ENCODE measurements around the gene PHF21A. TPM values are rescaled to one million over a fixed set of nuclear protein-coding genes. Genes with fewer than 3 reads are reported as not detected.

PHF21A gene
- total RNA-seq, 1 donor from 2014 or later, result 3.4 TPM

DNA sequence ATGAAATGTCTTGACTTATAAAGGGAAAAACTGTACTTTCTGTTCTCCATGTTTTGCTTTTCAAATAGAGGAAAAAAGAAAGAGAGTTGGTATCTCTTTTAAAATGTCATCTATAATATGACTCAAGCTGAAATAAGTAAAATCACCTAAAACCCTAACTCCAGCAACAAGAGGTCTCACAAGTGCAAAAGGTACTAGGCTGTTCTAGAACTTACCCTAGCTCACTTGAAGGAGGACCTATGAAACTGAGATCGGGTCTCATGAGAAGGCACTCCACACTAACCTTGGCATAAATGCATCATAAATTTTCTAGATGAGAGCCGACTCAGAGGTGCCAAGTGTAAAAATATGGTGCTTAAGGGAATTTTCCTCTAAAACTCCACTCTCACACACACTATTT is 63.8 kb downstream of the PHF21A start:
- H3K27me3 ChIP-seq (ENCODE audit: control insufficient read depth, insufficient read depth, low read length), result no peaks in the 10 kb centered on the region
- FAIRE-seq (no peak), DNase-seq (ENCODE audit: low read depth) (no peak)
- TF ChIP-seq, protein P1, sequence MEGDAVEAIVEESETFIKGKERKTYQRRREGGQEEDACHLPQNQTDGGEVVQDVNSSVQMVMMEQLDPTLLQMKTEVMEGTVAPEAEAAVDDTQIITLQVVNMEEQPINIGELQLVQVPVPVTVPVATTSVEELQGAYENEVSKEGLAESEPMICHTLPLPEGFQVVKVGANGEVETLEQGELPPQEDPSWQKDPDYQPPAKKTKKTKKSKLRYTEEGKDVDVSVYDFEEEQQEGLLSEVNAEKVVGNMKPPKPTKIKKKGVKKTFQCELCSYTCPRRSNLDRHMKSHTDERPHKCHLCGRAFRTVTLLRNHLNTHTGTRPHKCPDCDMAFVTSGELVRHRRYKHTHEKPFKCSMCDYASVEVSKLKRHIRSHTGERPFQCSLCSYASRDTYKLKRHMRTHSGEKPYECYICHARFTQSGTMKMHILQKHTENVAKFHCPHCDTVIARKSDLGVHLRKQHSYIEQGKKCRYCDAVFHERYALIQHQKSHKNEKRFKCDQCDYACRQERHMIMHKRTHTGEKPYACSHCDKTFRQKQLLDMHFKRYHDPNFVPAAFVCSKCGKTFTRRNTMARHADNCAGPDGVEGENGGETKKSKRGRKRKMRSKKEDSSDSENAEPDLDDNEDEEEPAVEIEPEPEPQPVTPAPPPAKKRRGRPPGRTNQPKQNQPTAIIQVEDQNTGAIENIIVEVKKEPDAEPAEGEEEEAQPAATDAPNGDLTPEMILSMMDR (IDR thresholded peaks at IDR 0.05; ENCODE audit: insufficient read depth, low read length, severe bottlenecking), result no peak
- H3K4me3 ChIP-seq (ENCODE audit: low read depth, low read length), result no peak overlapping the region
- H3K36me3 ChIP-seq (ENCODE audit: control insufficient read depth, insufficient read depth, low read length), result no peaks in the 10 kb centered on the region

DNA sequence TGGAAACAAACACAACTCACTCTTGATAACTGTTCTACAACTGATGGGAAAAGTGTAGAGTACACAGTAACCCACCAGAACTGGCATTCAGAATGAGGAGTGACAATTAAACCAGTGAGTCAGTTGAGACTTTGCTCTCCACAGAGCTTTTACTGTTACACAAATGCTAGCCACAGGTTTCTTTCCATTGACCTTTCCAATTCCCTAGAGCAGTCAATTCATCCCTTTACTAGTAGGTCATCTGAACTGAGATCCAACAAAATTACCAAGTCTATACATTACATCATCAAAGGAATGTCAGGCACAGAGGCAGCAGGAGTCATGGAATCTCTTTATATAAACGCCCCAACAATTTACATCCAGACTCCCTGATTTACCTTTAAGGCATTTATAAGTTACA is 65.9 kb downstream of the PHF21A start:
- FAIRE-seq (no peak), DNase-seq (ENCODE audit: low read depth) (no peak)
- no peaks in the 10 kb centered on the region for H3K36me3 ChIP-seq (ENCODE audit: control insufficient read depth, insufficient read depth, low read length)
- no peak overlapping the region for H3K4me3 ChIP-seq (ENCODE audit: low read depth, low read length)
- TF ChIP-seq, protein P1 (IDR thresholded peaks at IDR 0.05; ENCODE audit: insufficient read depth, low read length, severe bottlenecking), result no peak
- H3K27me3 ChIP-seq (ENCODE audit: control insufficient read depth, insufficient read depth, low read length), result no peaks in the 10 kb centered on the region

- no peak overlapping the region for H3K4me3 ChIP-seq (ENCODE audit: low read depth, low read length)
- H3K27me3 ChIP-seq (ENCODE audit: control insufficient read depth, insufficient read depth, low read length), result no peaks in the 10 kb centered on the region
- no peaks in the 10 kb centered on the region for H3K36me3 ChIP-seq (ENCODE audit: control insufficient read depth, insufficient read depth, low read length)
- no peak for FAIRE-seq
- no peak for DNase-seq (ENCODE audit: low read depth)
- TF ChIP-seq, protein P1 (IDR thresholded peaks at IDR 0.05; ENCODE audit: insufficient read depth, low read length, severe bottlenecking), result no peak
Observed at GRCh38 chr11:46051102-46051501, 70.2 kb downstream of the PHF21A start.

DNA sequence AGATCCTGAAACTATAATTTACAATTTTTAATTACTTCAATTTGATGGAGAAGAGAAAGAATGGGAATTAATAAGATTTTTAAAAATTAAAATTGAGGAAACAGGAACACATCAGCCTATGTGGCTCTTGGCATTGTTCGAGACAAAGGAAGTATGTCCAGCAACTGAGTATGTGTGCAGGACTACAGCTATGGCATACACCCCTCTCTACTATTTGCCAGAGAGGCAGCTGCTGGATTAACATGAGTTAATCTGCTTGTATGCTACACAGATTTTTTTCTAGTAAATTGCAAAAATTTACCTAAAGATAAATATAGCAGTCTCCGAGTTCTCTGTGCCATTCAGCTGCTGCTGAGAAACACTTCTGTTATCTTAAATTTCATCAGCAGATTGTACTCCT is 70.6 kb downstream of the PHF21A start:
- no peak for DNase-seq (ENCODE audit: low read depth)
- H3K27me3 ChIP-seq (ENCODE audit: control insufficient read depth, insufficient read depth, low read length), result no peaks in the 10 kb centered on the region
- no peaks in the 10 kb centered on the region for H3K36me3 ChIP-seq (ENCODE audit: control insufficient read depth, insufficient read depth, low read length)
- TF ChIP-seq, protein P1 (IDR thresholded peaks at IDR 0.05; ENCODE audit: insufficient read depth, low read length, severe bottlenecking), result no peak
- H3K4me3 ChIP-seq (ENCODE audit: low read depth, low read length), result no peak overlapping the region
- FAIRE-seq, result no peak

DNA sequence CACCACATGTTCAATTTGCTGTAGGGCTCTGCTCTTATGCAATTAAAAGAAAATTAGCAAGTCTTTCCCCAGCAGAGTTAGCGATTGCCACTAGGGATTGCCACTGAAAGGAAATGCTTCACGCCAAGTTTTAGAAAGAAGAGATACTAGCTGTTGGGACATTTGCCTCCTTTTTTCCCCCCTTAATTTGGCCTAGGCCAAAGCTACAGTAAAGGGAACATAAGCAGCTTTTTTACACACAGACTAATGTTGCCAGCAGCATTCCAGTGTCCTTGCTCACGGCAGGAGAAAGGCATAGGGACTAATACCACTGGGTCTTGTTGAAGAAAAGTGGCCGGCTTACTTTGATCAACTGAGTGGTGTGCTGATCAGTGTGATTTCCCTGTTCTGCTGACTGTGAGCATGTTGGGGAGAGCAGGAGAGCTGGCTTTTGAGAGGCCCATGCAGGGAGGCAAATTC is 71.2 kb downstream of the PHF21A start:
- TF ChIP-seq, protein P1 (IDR thresholded peaks at IDR 0.05; ENCODE audit: insufficient read depth, low read length, severe bottlenecking), result no peak
- FAIRE-seq (no peak), DNase-seq (ENCODE audit: low read depth) (peak; percentile 81)
- Histone ChIP-seq H3K36me3 (ENCODE audit: control insufficient read depth, insufficient read depth, low read length) (no peaks in the 10 kb centered on the region), H3K4me3 (ENCODE audit: low read depth, low read length) (no peak overlapping the region), H3K27me3 (ENCODE audit: control insufficient read depth, insufficient read depth, low read length) (no peaks in the 10 kb centered on the region)

DNA sequence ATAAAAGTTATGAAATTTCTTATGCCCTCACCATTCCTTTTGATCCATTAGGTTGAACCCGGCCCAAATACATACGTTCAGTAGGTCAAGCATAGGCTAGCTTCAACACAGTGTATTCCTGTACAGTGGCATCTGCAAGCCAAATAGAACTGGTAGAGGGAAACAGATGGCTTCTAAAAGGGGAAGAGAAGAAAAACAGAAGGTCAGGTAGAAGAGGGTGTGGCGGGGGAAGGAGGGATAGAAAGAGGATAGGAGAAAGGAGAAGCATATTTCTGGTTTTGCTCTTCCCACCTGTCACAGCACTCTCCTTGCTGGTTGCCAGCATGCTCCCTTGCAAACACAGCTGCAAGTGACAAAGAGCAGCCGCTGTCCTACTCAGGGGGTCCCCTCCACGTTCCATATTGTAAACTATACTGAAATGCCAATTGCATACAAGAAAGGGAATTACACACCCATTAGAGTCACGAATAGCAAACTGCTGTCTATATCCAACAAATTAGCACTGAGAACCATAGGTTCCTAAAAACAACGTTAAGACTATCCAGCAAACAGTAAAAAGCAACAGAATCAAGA is 71.8 kb downstream of the PHF21A start:
- FAIRE-seq (no peak), DNase-seq (ENCODE audit: low read depth) (no peak)
- TF ChIP-seq, protein P1 (IDR thresholded peaks at IDR 0.05; ENCODE audit: insufficient read depth, low read length, severe bottlenecking), result no peak
- H3K27me3 ChIP-seq (ENCODE audit: control insufficient read depth, insufficient read depth, low read length), result no peaks in the 10 kb centered on the region
- no peak overlapping the region for H3K4me3 ChIP-seq (ENCODE audit: low read depth, low read length)
- H3K36me3 ChIP-seq (ENCODE audit: control insufficient read depth, insufficient read depth, low read length), result no peaks in the 10 kb centered on the region

Data from bronchial epithelial cell (primary cell).